GM18526 (cell line): ENCODE data around the gene KIF26B.

ENCODE experiments used
- POLR2A ChIP-seq: IDR thresholded peaks from 3 replicates; pipeline ENCODE4 v1.6.1; 2011; ENCODE audit not compliant: insufficient read length; ENCODE audit errors: extremely low read depth

Gene KIF26B

GRCh38 chr1:245232931-245233330 is 78.1 kb downstream of the KIF26B start:
- no peak for TF ChIP-seq POLR2A

- TF ChIP-seq POLR2A, result no peak
Observed at GRCh38 chr1:245234217-245235081, 79.7 kb downstream of the KIF26B start.

GRCh38 chr1:245235156-245235555 is 80.4 kb downstream of the KIF26B start:
- no peak for TF ChIP-seq POLR2A

- no peak for TF ChIP-seq POLR2A
Observed at GRCh38 chr1:245240648-245241165, 85.9 kb downstream of the KIF26B start.

- TF ChIP-seq POLR2A, result no peak
Observed at GRCh38 chr1:245241526-245242130, 86.8 kb downstream of the KIF26B start.

GRCh38 chr1:245242989-245243388 is 88.2 kb downstream of the KIF26B start:
- TF ChIP-seq POLR2A, result no peak

- no peak for TF ChIP-seq POLR2A
Observed at GRCh38 chr1:245245021-245245667, 90.4 kb downstream of the KIF26B start.

GRCh38 chr1:245246433-245246832 is 91.6 kb downstream of the KIF26B start:
- no peak for TF ChIP-seq POLR2A

- no peak for TF ChIP-seq POLR2A
Observed at GRCh38 chr1:245247356-245247755, 92.6 kb downstream of the KIF26B start.

GRCh38 chr1:245247801-245248200 is 93.0 kb downstream of the KIF26B start:
- TF ChIP-seq POLR2A, result no peak

- TF ChIP-seq POLR2A, result no peak
Observed at GRCh38 chr1:245248231-245248731, 93.5 kb downstream of the KIF26B start.

- TF ChIP-seq POLR2A, result no peak
Observed at GRCh38 chr1:245255783-245256182, 101.0 kb downstream of the KIF26B start.

- TF ChIP-seq POLR2A, result no peak
Observed at GRCh38 chr1:245256528-245256927, 101.7 kb downstream of the KIF26B start.

GRCh38 chr1:245258271-245258920 is 103.6 kb downstream of the KIF26B start:
- TF ChIP-seq POLR2A, result no peak
